HepG2 (cell line): ENCODE measurements around the gene TLR6. TPM values are rescaled to one million over a fixed set of nuclear protein-coding genes. Genes with fewer than 3 reads are reported as not detected.

Experiments
- ATAC-seq: fragments of 200-7000 bp; cut with Tn5 transposase; 3 replicates; pipeline ENCODE4 v1.9.1; 2020; ENCODE audit warnings: mild to moderate bottlenecking, moderate library complexity
- BruUV-seq: library from RNA; stranded (reverse); fragments of 400-500 nt; replicated peaks from 2 replicates; lab custom pipeline; 2021; lab: Mats Ljungman, UMichigan
- CTCF ChIA-PET: fragments of 300-600 bp; formaldehyde crosslinking; extraction: SDS; loops from one replicate; lab custom pipeline; 2021; ENCODE audit warnings: low total read pairs, inconsistent platforms, low intra/inter-chr PET ratio; lab: Yijun Ruan, JAX
- POLR2A ChIA-PET: fragments of 350-600 bp; sonication (Branson Sonifier 250); formaldehyde crosslinking; loops from one replicate; lab custom pipeline; 2020; ENCODE audit warnings: antibody characterized with exemption, inconsistent platforms; lab: Yijun Ruan, JAX
- DNase-seq: peaks from one replicate; pipeline ENCODE4 v3.0.0-alpha.2; 2015; ENCODE audit warnings: low spot score
- FAIRE-seq: peaks from 3 replicates; lab custom pipeline; 2011; peaks lifted over from hg19 to GRCh38; lab: Jason Lieb, UNC
- H2AFZ ChIP-seq: one replicate; pipeline ENCODE4 v1.6.1; 2011; ENCODE audit warnings: low read length, inconsistent platforms
- H3K27ac ChIP-seq: fragments of 300-600 bp; 3 replicates; pipeline ENCODE4 v1.8.0; 2011; ENCODE audit warnings: mixed run types, mild to moderate bottlenecking, mixed read lengths, low read length, inconsistent platforms; ENCODE audit not compliant: insufficient read depth; ENCODE audit errors: extremely low read length
- H3K27me3 ChIP-seq, 2 experiments: fragments of 200-600 bp in 1 of 2; 2 replicates in 1 of 2; 3 replicates in 1 of 2; pipeline versions ENCODE4 v1.6.0 to v1.8.0; 2011; ENCODE audit warnings: low read length in 2 of 2, mild to moderate bottlenecking in 2 of 2, moderate library complexity in 2 of 2, inconsistent platforms in 1 of 2; ENCODE audit not compliant: insufficient read depth in 2 of 2, control insufficient read depth in 1 of 2
- H3K36me3 ChIP-seq, 2 experiments: fragments of 200-600 bp in 1 of 2; replicated peaks in 1 of 2; 2 replicates in 1 of 2; 3 replicates in 1 of 2; pipeline versions ENCODE4 v1.5.1 to v1.8.0; 2011; ENCODE audit warnings: low read length in 2 of 2, inconsistent platforms in 1 of 2; ENCODE audit not compliant: insufficient read depth in 2 of 2, control insufficient read depth in 1 of 2
- H3K4me1 ChIP-seq: 2 replicates; pipeline ENCODE4 v1.5.1; 2012; ENCODE audit warnings: low read length, inconsistent platforms; ENCODE audit not compliant: insufficient read depth
- H3K4me2 ChIP-seq: 2 replicates; pipeline ENCODE4 v1.6.0; 2011; ENCODE audit warnings: low read depth, low read length, inconsistent platforms
- H3K4me3 ChIP-seq, 3 experiments: fragments of 200-600 bp in 1 of 3; sonication (generic), shearing (Covaris generic) in 1 of 3; replicated peaks in 1 of 3; 2 replicates each; pipeline ENCODE4 v1.5.1; 2011 to 2016; ENCODE audit warnings: low read length in 3 of 3, inconsistent platforms in 2 of 3, low read depth in 2 of 3, mild to moderate bottlenecking in 2 of 3, control low read depth in 1 of 3, mixed read lengths in 1 of 3; ENCODE audit not compliant: insufficient read depth in 1 of 3
- H3K79me2 ChIP-seq: one replicate; pipeline ENCODE4 v1.6.1; 2011; ENCODE audit warnings: low read length, inconsistent platforms; ENCODE audit not compliant: insufficient read depth
- H3K9ac ChIP-seq: 2 replicates; pipeline ENCODE4 v1.6.0; 2011; ENCODE audit warnings: mild to moderate bottlenecking, low read depth, low read length, inconsistent platforms; ENCODE audit not compliant: insufficient read depth
- H3K9me3 ChIP-seq: 2 replicates; pipeline ENCODE4 v1.5.1; 2012; ENCODE audit warnings: mild to moderate bottlenecking, low read length
- H4K20me1 ChIP-seq: 2 replicates; pipeline ENCODE4 v1.6.0; 2011; ENCODE audit warnings: inconsistent platforms, mild to moderate bottlenecking, low read length, moderate library complexity; ENCODE audit not compliant: insufficient read depth
- CEBPZ ChIP-seq: IDR thresholded peaks from 2 replicates; pipeline ENCODE4 v1.6.1; 2012; ENCODE audit warnings: low read length, improper control_type of control experiment
- NFATC3 ChIP-seq: sonication (generic); formaldehyde crosslinking; IDR thresholded peaks from 2 replicates; pipeline ENCODE4 v1.5.1; 2020; ENCODE audit warnings: mild to moderate bottlenecking, missing genetic modification reagents
- NFE2L2 ChIP-seq: fragments of 150-350 bp; IDR thresholded peaks from 2 replicates; pipeline ENCODE4 v1.6.1; 2014; ENCODE audit warnings: low read length
- NFIB ChIP-seq: sonication (generic); formaldehyde crosslinking; IDR thresholded peaks from 2 replicates; pipeline ENCODE4 v1.9.0; 2021; ENCODE audit warnings: missing genetic modification reagents, mild to moderate bottlenecking, borderline replicate concordance
- NR2F6 ChIP-seq, 2 experiments: IDR thresholded peaks; 2 replicates each; pipeline ENCODE4 v1.6.1; 2016; ENCODE audit warnings: antibody characterized with exemption in 1 of 2, mild to moderate bottlenecking in 1 of 2
- PHF20 ChIP-seq: sonication (generic); formaldehyde crosslinking; IDR thresholded peaks from 2 replicates; pipeline ENCODE4 v1.5.0; 2020; ENCODE audit warnings: mild to moderate bottlenecking, missing genetic modification reagents
- REST ChIP-seq, 2 experiments: IDR thresholded peaks; 2 replicates each; pipeline ENCODE4 v1.6.1; 2011 to 2012; ENCODE audit warnings: low read length in 2 of 2, borderline replicate concordance in 1 of 2, low read depth in 1 of 2, mild to moderate bottlenecking in 1 of 2, moderate library complexity in 1 of 2
- SAP130 ChIP-seq: IDR thresholded peaks from 2 replicates; pipeline ENCODE4 v1.6.1; 2016; ENCODE audit warnings: low read depth
- ZNF101 ChIP-seq: sonication (generic); formaldehyde crosslinking; IDR thresholded peaks from 2 replicates; pipeline ENCODE4 v1.4.0; 2020; ENCODE audit warnings: mild to moderate bottlenecking, low read depth, missing genetic modification reagents, borderline replicate concordance
- ZNF275 ChIP-seq: sonication (generic); formaldehyde crosslinking; IDR thresholded peaks from 2 replicates; pipeline ENCODE4 v1.8.0; 2022; ENCODE audit warnings: missing genetic modification reagents, mild to moderate bottlenecking, inconsistent platforms, borderline replicate concordance
- ZNF547 ChIP-seq: sonication (generic); formaldehyde crosslinking; IDR thresholded peaks from 2 replicates; pipeline ENCODE4 v1.5.1; 2020; ENCODE audit warnings: mild to moderate bottlenecking, missing genetic modification reagents
- ZNF7 ChIP-seq: IDR thresholded peaks from 2 replicates; pipeline ENCODE4 v1.6.1; 2016; ENCODE audit warnings: missing biosample characterization, missing genetic modification reagents
- ZNF766 ChIP-seq: sonication (generic); formaldehyde crosslinking; IDR thresholded peaks from 2 replicates; pipeline ENCODE4 v1.5.0; 2020; ENCODE audit warnings: missing genetic modification reagents, borderline replicate concordance
- ZSCAN5A ChIP-seq: sonication (generic); formaldehyde crosslinking; IDR thresholded peaks from 2 replicates; pipeline ENCODE4 v1.8.0; 2022; ENCODE audit warnings: mild to moderate bottlenecking, missing genetic modification reagents, borderline replicate concordance
- WGBS: methylation state at CpG from one replicate; pipeline ENCODE4 v1.1.6; 2017; ENCODE audit warnings: low lambda C conversion rate; 5-methylcytosine and 5-hydroxymethylcytosine counted together
- in situ Hi-C: cut with HindIII; loops from 2 replicates; pipeline ENCODE4 v1.10.0; 2017; ENCODE audit warnings: low pct_unique_long_range_greater_than_20kb; ENCODE audit not compliant: extremely low pct_ligation_motif_present
- intact Hi-C: fragments of 100-400 bp; cut with micrococcal nuclease; formaldehyde crosslinking; loops from one replicate; pipeline ENCODE4 v1.10.0; 2022; ENCODE audit not compliant: unreplicated experiment
- polyA plus RNA-seq, 8 experiments: library from polyadenylated mRNA; depleted of rRNA in 3 of 8; stranded (reverse) in 7 of 8; unstranded in 1 of 8; fragments of >200 nt; fragmentation: Illumina TruSeq in 4 of 8; extraction: Trizol in 4 of 8; gene quantifications; 2 replicates each; pipeline versions ENCODE4 v1.2.1 to v1.2.3, GENCODE V29; 2011 to 2016; ENCODE audit warnings: low read depth in 4 of 8, missing spikeins in 1 of 8, mixed read lengths in 1 of 8; ENCODE audit not compliant: insufficient read depth in 1 of 8
- total RNA-seq, 5 experiments: library from RNA; depleted of rRNA; stranded (reverse); fragments of >200 nt; fragmentation: Illumina TruSeq; extraction: Trizol; gene quantifications; 2 replicates each; pipeline ENCODE4 v1.2.3, GENCODE V29; 2016; ENCODE audit warnings: low read depth in 1 of 5

The TLR6 gene
- total and polyA plus RNA-seq, 2 of the 13 experiments (the other 11 are each of a cell fraction or from before 2014, with no cell fraction given): 0.33 to 0.71 TPM

GRCh38 chr4:38872620-38873019 is 16.0 kb upstream of the TLR6 start:
- intact Hi-C loops (no loop called here), in situ Hi-C loops (no loop called here)
- no peaks in the 10 kb centered on the region for H3K9me3 ChIP-seq
- DNase-seq (peak; percentile 88), FAIRE-seq (peak; percentile 88), ATAC-seq (peak; percentile 84)
- 20% methylated on average over 5 of the region's 5 CpGs for WGBS
- H2AFZ ChIP-seq: no peak overlapping the region
- H3K27ac ChIP-seq: peak overlapping the region; percentile 75
- H3K36me3 ChIP-seq: peaks cover 9 to 11% of the 10 kb centered on the region in 2 experiments
- H4K20me1 ChIP-seq: peaks cover 12% of the 10 kb centered on the region
- ChIA-PET POLR2A (interaction anchor here (1.1 kb wide), 1 partner anchor 17 kb away, joined by 4 read pairs; no protein-coding TSS in a partner anchor), CTCF (no interaction called here)
- H3K4me2 ChIP-seq: peak overlapping the region; percentile 67
- peak overlapping the region in 1 of 3 experiments; percentile 11; a peak in 1 of 6 replicates for H3K4me3 ChIP-seq
- H3K79me2 ChIP-seq: peaks cover 61% of the 10 kb centered on the region
- H3K9ac ChIP-seq: peak overlapping the region; percentile 35
- H3K27me3 ChIP-seq: no peaks in the 10 kb centered on the region
- peaks cover 73% of the 10 kb centered on the region for H3K4me1 ChIP-seq
- no TSS peak for BruUV-seq
- TF ChIP-seq PHF20 (CRISPR knock-in tag) (no peak), ZNF547 (CRISPR knock-in tag) (no peak), SAP130 (CRISPR knock-in tag) (peak; percentile 84), CEBPZ (no peak), ZNF101 (CRISPR knock-in tag) (no peak), ZNF766 (CRISPR knock-in tag) (no peak), ZSCAN5A (CRISPR knock-in tag) (no peak), ZNF275 (no peak), ZNF7 (CRISPR knock-in tag) (no peak), REST (IDR thresholded peaks at IDR 0.05; ENCODE audit: borderline replicate concordance in 1 of 2, low read depth in 1 of 2, low read length in 2 of 2) (peak in 1 of 2 experiments; percentile 20; a peak in 1 of 4 replicates), NR2F6 (IDR thresholded peaks at IDR 0.05) (no peak), NR2F6 (CRISPR knock-in tag; IDR thresholded peaks at IDR 0.05) (0 out of 2 replicates have a peak, but pooled peaks have one; percentile 43), NFATC3 (no peak), NFE2L2 (peak; percentile 71), NFIB (CRISPR knock-in tag) (no peak)
